Skeletal muscle cell (primary cell): ENCODE measurements around the gene GPRC5B.

ENCODE experiments used
- DNase-seq: peaks from one replicate; pipeline ENCODE4 v3.0.0-alpha.2; 2010; ENCODE audit warnings: low read depth
- H3K4me3 ChIP-seq: 2 replicates; pipeline ENCODE4 v1.5.1; 2011; ENCODE audit warnings: low read depth, mild to moderate bottlenecking, control low read depth, low read length, moderate library complexity

Gene GPRC5B

GRCh38 chr16:19884611-19885450, at the start of gene GPRC5B:
Gene GPRC5B (minus strand): TSS chr16:19884848. CDS start chr16:19872845, 12,003 bp downstream.
- DNase-seq = no peak
- H3K4me3 ChIP-seq = peak within 1 kb of the TSS; percentile 60

- H3K4me3 ChIP-seq = no peak overlapping the region
- DNase-seq = no peak
Measured at GRCh38 chr16:19933740-19934139, 49.1 kb upstream of the GPRC5B start.

- H3K4me3 ChIP-seq = no peak overlapping the region
- no peak for DNase-seq
Measured at GRCh38 chr16:19929062-19929511, 44.4 kb upstream of the GPRC5B start.

GRCh38 chr16:19928432-19928831, 43.8 kb upstream of the GPRC5B start:
- no peak for DNase-seq
- no peak overlapping the region for H3K4me3 ChIP-seq

GRCh38 chr16:19926449-19927390, 42.1 kb upstream of the GPRC5B start:
- no peak overlapping the region for H3K4me3 ChIP-seq
- DNase-seq = peak; percentile 41

- no peak overlapping the region for H3K4me3 ChIP-seq
- DNase-seq = no peak
Measured at GRCh38 chr16:19923396-19923795, 38.7 kb upstream of the GPRC5B start.

- DNase-seq = no peak
- H3K4me3 ChIP-seq = no peak overlapping the region
Measured at GRCh38 chr16:19919142-19919541, 34.5 kb upstream of the GPRC5B start.

- no peak for DNase-seq
- H3K4me3 ChIP-seq = no peak overlapping the region
Measured at GRCh38 chr16:19916064-19916463, 31.4 kb upstream of the GPRC5B start.

- DNase-seq = no peak
- H3K4me3 ChIP-seq = no peak overlapping the region
Measured at GRCh38 chr16:19914877-19915276, 30.2 kb upstream of the GPRC5B start.

GRCh38 chr16:19913340-19913645, 28.6 kb upstream of the GPRC5B start:
- H3K4me3 ChIP-seq = no peak overlapping the region
- DNase-seq = no peak

GRCh38 chr16:19912455-19913339, 28.0 kb upstream of the GPRC5B start:
- H3K4me3 ChIP-seq = no peak overlapping the region
- peak; percentile 39 for DNase-seq

GRCh38 chr16:19911747-19912454, 27.3 kb upstream of the GPRC5B start:
- DNase-seq = no peak
- no peak overlapping the region for H3K4me3 ChIP-seq

- no peak for DNase-seq
- no peak overlapping the region for H3K4me3 ChIP-seq
Measured at GRCh38 chr16:19911204-19911603, 26.6 kb upstream of the GPRC5B start.

- H3K4me3 ChIP-seq = no peak overlapping the region
- no peak for DNase-seq
Measured at GRCh38 chr16:19909750-19910322, 25.2 kb upstream of the GPRC5B start.

GRCh38 chr16:19908921-19909320, 24.3 kb upstream of the GPRC5B start:
- H3K4me3 ChIP-seq = no peak overlapping the region
- no peak for DNase-seq

GRCh38 chr16:19907161-19907992, 22.7 kb upstream of the GPRC5B start:
- DNase-seq = no peak
- no peak overlapping the region for H3K4me3 ChIP-seq

- no peak overlapping the region for H3K4me3 ChIP-seq
- DNase-seq = no peak
Measured at GRCh38 chr16:19901164-19901563, 16.5 kb upstream of the GPRC5B start.

- no peak for DNase-seq
- no peak overlapping the region for H3K4me3 ChIP-seq
Measured at GRCh38 chr16:19899605-19899955, 14.9 kb upstream of the GPRC5B start.
